Activated CD4-positive, alpha-beta T cell treated with anti-CD3 and anti-CD28 coated beads, Interleukin-2, amount 10 ng/mL, durations not matched to agents 7 days and 5 days (primary cell): ENCODE results near the gene CDH4. TPM values are rescaled to one million over a fixed set of nuclear protein-coding genes. Genes with fewer than 3 reads are reported as not detected.
"Not testable (repeated sequence)": the region's sequence is repeated elsewhere in the genome, so short reads cannot be mapped to it uniquely, and the experiment has no call there.

Source experiments
- CTCF ChIA-PET: fragments of 350-600 bp; sonication (Branson Sonifier 250); formaldehyde crosslinking; loops from one replicate; lab custom pipeline; 2021; ENCODE audit warnings: antibody characterized with exemption; lab: Charles Lee
- POLR2A ChIA-PET: fragments of 350-600 bp; sonication (Branson Sonifier 250); formaldehyde crosslinking; loops from one replicate; lab custom pipeline; 2021; ENCODE audit warnings: antibody characterized with exemption; lab: Charles Lee
- DNase-seq: peaks from one replicate; pipeline ENCODE4 v3.0.0-alpha.2; 2020
- H3K27ac Mint-ChIP-seq: one replicate; pipeline ENCODE4 v1.8.0; 2021; ENCODE audit warnings: mild to moderate bottlenecking, moderate library complexity, mixed read lengths
- H3K27me3 Mint-ChIP-seq: one replicate; pipeline ENCODE4 v1.8.0; 2021; ENCODE audit warnings: mixed read lengths
- H3K36me3 Mint-ChIP-seq: one replicate; pipeline ENCODE4 v1.8.0; 2021; ENCODE audit warnings: low read depth, mixed read lengths
- H3K4me1 Mint-ChIP-seq: one replicate; pipeline ENCODE4 v1.8.0; 2021; ENCODE audit warnings: mixed read lengths
- H3K4me3 Mint-ChIP-seq: one replicate; pipeline ENCODE4 v1.8.0; 2021; ENCODE audit warnings: mild to moderate bottlenecking, moderate library complexity, mixed read lengths
- H3K9me3 Mint-ChIP-seq: one replicate; pipeline ENCODE4 v1.8.0; 2021; ENCODE audit warnings: mixed read lengths
- total RNA-seq, 2 experiments: library from RNA; stranded (reverse); gene quantifications; one replicate each; pipeline ENCODE4 v1.2.3, GENCODE V29; 2021

CDH4 gene
- total RNA-seq, 2 experiments from 2014 or later = not detected

- Mint-ChIP-seq H3K27ac (no peak overlapping the region), H3K4me3 (no peak overlapping the region), H3K4me1 (no peaks in the 10 kb centered on the region), H3K9me3 (no peaks in the 10 kb centered on the region), H3K27me3 (no peaks in the 10 kb centered on the region), H3K36me3 (no peaks in the 10 kb centered on the region)
- ChIA-PET POLR2A (no interaction called here), CTCF (no interaction called here)
- DNase-seq = no peak
These were observed 601.3 kb downstream of the CDH4 start for GRCh38 chr20:61853073-61854005.

GRCh38 chr20:61854538-61854937 is 602.5 kb downstream of the CDH4 start:
- H3K36me3 Mint-ChIP-seq, H3K4me3 Mint-ChIP-seq, CTCF ChIA-PET, H3K9me3 Mint-ChIP-seq, H3K27me3 Mint-ChIP-seq, POLR2A ChIA-PET, H3K27ac Mint-ChIP-seq, DNase-seq, H3K4me1 Mint-ChIP-seq: not testable (repeated sequence)

GRCh38 chr20:61855286-61855685 is 603.2 kb downstream of the CDH4 start:
- no peaks in the 10 kb centered on the region for H3K36me3 Mint-ChIP-seq
- no peak for DNase-seq
- no peaks in the 10 kb centered on the region for H3K9me3 Mint-ChIP-seq
- H3K4me1 Mint-ChIP-seq = no peaks in the 10 kb centered on the region
- no peaks in the 10 kb centered on the region for H3K27me3 Mint-ChIP-seq
- no peak overlapping the region for H3K4me3 Mint-ChIP-seq
- POLR2A ChIA-PET = no interaction called here
- H3K27ac Mint-ChIP-seq = no peak overlapping the region
- CTCF ChIA-PET = no interaction called here

GRCh38 chr20:61856626-61857413 is 604.8 kb downstream of the CDH4 start:
- POLR2A ChIA-PET = no interaction called here

GRCh38 chr20:61857414-61857775 is 605.3 kb downstream of the CDH4 start:
- Mint-ChIP-seq H3K36me3 (no peaks in the 10 kb centered on the region), H3K27ac (no peak overlapping the region), H3K4me1 (no peaks in the 10 kb centered on the region), H3K4me3 (no peak overlapping the region), H3K27me3 (no peaks in the 10 kb centered on the region), H3K9me3 (no peaks in the 10 kb centered on the region)
- ChIA-PET POLR2A (no interaction called here), CTCF (no interaction called here)
- DNase-seq = no peak

More at GRCh38 chr20:61856626-61857413, 604.8 kb downstream of the CDH4 start:
- Mint-ChIP-seq H3K9me3 (no peaks in the 10 kb centered on the region), H3K36me3 (no peaks in the 10 kb centered on the region), H3K4me1 (no peaks in the 10 kb centered on the region), H3K4me3 (no peak overlapping the region), H3K27me3 (no peaks in the 10 kb centered on the region), H3K27ac (no peak overlapping the region)
- no peak for DNase-seq
- CTCF ChIA-PET = no interaction called here

GRCh38 chr20:61857884-61858283 is 605.8 kb downstream of the CDH4 start:
- no peak for DNase-seq
- H3K4me1 Mint-ChIP-seq = no peaks in the 10 kb centered on the region
- ChIA-PET POLR2A (no interaction called here), CTCF (no interaction called here)
- no peak overlapping the region for H3K27ac Mint-ChIP-seq
- no peak overlapping the region for H3K4me3 Mint-ChIP-seq
- no peaks in the 10 kb centered on the region for H3K27me3 Mint-ChIP-seq
- no peaks in the 10 kb centered on the region for H3K9me3 Mint-ChIP-seq
- no peaks in the 10 kb centered on the region for H3K36me3 Mint-ChIP-seq

- H3K36me3 Mint-ChIP-seq = no peaks in the 10 kb centered on the region
- H3K4me3 Mint-ChIP-seq = no peak overlapping the region
- ChIA-PET POLR2A (no interaction called here), CTCF (no interaction called here)
- H3K9me3 Mint-ChIP-seq = no peaks in the 10 kb centered on the region
- no peak for DNase-seq
- no peaks in the 10 kb centered on the region for H3K4me1 Mint-ChIP-seq
- H3K27ac Mint-ChIP-seq = no peak overlapping the region
- no peaks in the 10 kb centered on the region for H3K27me3 Mint-ChIP-seq
These were observed 607.7 kb downstream of the CDH4 start for GRCh38 chr20:61859767-61860166.

GRCh38 chr20:61860260-61860987 is 608.4 kb downstream of the CDH4 start:
- Mint-ChIP-seq H3K4me3 (no peak overlapping the region), H3K9me3 (peaks cover 4% of the 10 kb centered on the region), H3K27ac (no peak overlapping the region), H3K36me3 (no peaks in the 10 kb centered on the region), H3K4me1 (no peaks in the 10 kb centered on the region), H3K27me3 (no peaks in the 10 kb centered on the region)
- POLR2A ChIA-PET = no interaction called here
- no peak for DNase-seq
- CTCF ChIA-PET = no interaction called here

- H3K27ac Mint-ChIP-seq = no peak overlapping the region
- ChIA-PET POLR2A (no interaction called here), CTCF (no interaction called here)
- no peak for DNase-seq
- peaks cover 9% of the 10 kb centered on the region for H3K9me3 Mint-ChIP-seq
- H3K36me3 Mint-ChIP-seq = no peaks in the 10 kb centered on the region
- H3K27me3 Mint-ChIP-seq = no peaks in the 10 kb centered on the region
- H3K4me3 Mint-ChIP-seq = no peak overlapping the region
- H3K4me1 Mint-ChIP-seq = no peaks in the 10 kb centered on the region
These were observed 609.2 kb downstream of the CDH4 start for GRCh38 chr20:61861054-61861841.

GRCh38 chr20:61861858-61862257 is 609.8 kb downstream of the CDH4 start:
- Mint-ChIP-seq H3K4me1 (no peaks in the 10 kb centered on the region), H3K9me3 (peaks cover 14% of the 10 kb centered on the region), H3K27me3 (no peaks in the 10 kb centered on the region), H3K4me3 (no peak overlapping the region), H3K27ac (no peak overlapping the region), H3K36me3 (no peaks in the 10 kb centered on the region)
- DNase-seq = no peak
- CTCF ChIA-PET = no interaction called here
- POLR2A ChIA-PET = no interaction called here

- CTCF ChIA-PET = no interaction called here
- POLR2A ChIA-PET = no interaction called here
- no peak for DNase-seq
- H3K27me3 Mint-ChIP-seq = no peaks in the 10 kb centered on the region
- no peaks in the 10 kb centered on the region for H3K36me3 Mint-ChIP-seq
- peaks cover 14% of the 10 kb centered on the region for H3K9me3 Mint-ChIP-seq
- no peaks in the 10 kb centered on the region for H3K4me1 Mint-ChIP-seq
- H3K27ac Mint-ChIP-seq = no peak overlapping the region
- no peak overlapping the region for H3K4me3 Mint-ChIP-seq
These were observed 610.8 kb downstream of the CDH4 start for GRCh38 chr20:61862881-61863280.

GRCh38 chr20:61864481-61864880 is 612.4 kb downstream of the CDH4 start:
- Mint-ChIP-seq H3K4me3 (no peak overlapping the region), H3K4me1 (no peaks in the 10 kb centered on the region), H3K36me3 (no peaks in the 10 kb centered on the region), H3K27ac (no peak overlapping the region), H3K9me3 (peaks cover 14% of the 10 kb centered on the region), H3K27me3 (no peaks in the 10 kb centered on the region)
- CTCF ChIA-PET = no interaction called here
- POLR2A ChIA-PET = no interaction called here
- no peak for DNase-seq
